OCI-LY1 (cell line): ENCODE data around the gene PPP2R2C.

ENCODE experiments used
- H2AFZ ChIP-seq: fragments of 200-600 bp; sonication (generic), shearing (Covaris generic); 2 replicates; pipeline ENCODE4 v1.6.0; 2014; ENCODE audit warnings: antibody characterized with exemption, mild to moderate bottlenecking, low read length
- H3F3A ChIP-seq: fragments of 200-600 bp; sonication (generic), shearing (Covaris generic); 2 replicates; pipeline ENCODE4 v1.6.0; 2014; ENCODE audit warnings: mild to moderate bottlenecking, antibody characterized with exemption, low read length, moderate library complexity; ENCODE audit not compliant: insufficient read depth
- H3K27ac ChIP-seq: fragments of 200-600 bp; sonication (generic); 2 replicates; pipeline ENCODE4 v1.5.1; 2014; ENCODE audit warnings: low read length, mixed run types, mild to moderate bottlenecking, low read depth; ENCODE audit not compliant: poor library complexity, severe bottlenecking
- H3K27me3 ChIP-seq: fragments of 200-600 bp; sonication (generic); 2 replicates; pipeline ENCODE4 v1.6.0; 2014; ENCODE audit warnings: antibody characterized with exemption, mild to moderate bottlenecking, low read length, moderate library complexity; ENCODE audit not compliant: insufficient read depth
- H3K36me3 ChIP-seq: fragments of 200-600 bp; sonication (generic); 2 replicates; pipeline ENCODE4 v1.6.1; 2014; ENCODE audit warnings: mild to moderate bottlenecking, antibody characterized with exemption, low read length, moderate library complexity, mixed read lengths; ENCODE audit not compliant: insufficient read depth
- H3K4me1 ChIP-seq: fragments of 200-600 bp; sonication (generic); 2 replicates; pipeline ENCODE4 v1.5.1; 2014; ENCODE audit warnings: mild to moderate bottlenecking, low read length, moderate library complexity; ENCODE audit not compliant: insufficient read depth, severe bottlenecking
- H3K4me2 ChIP-seq: fragments of 200-600 bp; sonication (generic), shearing (Covaris generic); 2 replicates; pipeline ENCODE4 v1.6.1; 2014; ENCODE audit warnings: low read length
- H3K4me3 ChIP-seq: fragments of 200-600 bp; sonication (generic); 2 replicates; pipeline ENCODE4 v1.5.1; 2014; ENCODE audit warnings: low read length, low read depth, mild to moderate bottlenecking, mixed read lengths; ENCODE audit not compliant: poor library complexity, severe bottlenecking
- H3K79me2 ChIP-seq: fragments of 200-600 bp; shearing (Covaris generic); 2 replicates; pipeline ENCODE4 v1.6.1; 2016; ENCODE audit warnings: mixed run types, low read length, mixed read lengths; ENCODE audit not compliant: insufficient read depth
- H3K9ac ChIP-seq: fragments of 200-600 bp; sonication (generic), shearing (Covaris generic); 2 replicates; pipeline ENCODE4 v1.6.1; 2014; ENCODE audit warnings: mild to moderate bottlenecking, low read length, mixed read lengths
- H3K9me2 ChIP-seq: fragments of 200-600 bp; sonication (generic), shearing (Covaris generic); 2 replicates; pipeline ENCODE4 v1.6.1; 2014; ENCODE audit warnings: low read depth, mild to moderate bottlenecking, low read length, mixed read lengths
- H3K9me3 ChIP-seq: fragments of 200-600 bp; shearing (Covaris generic); 2 replicates; pipeline ENCODE4 v1.6.1; 2014; ENCODE audit warnings: low read length, mixed read lengths
- H4K20me1 ChIP-seq: fragments of 200-600 bp; sonication (generic), shearing (Covaris generic); 2 replicates; pipeline ENCODE4 v1.6.0; 2016; ENCODE audit warnings: mild to moderate bottlenecking, low read length; ENCODE audit not compliant: insufficient read depth
- EZH2 ChIP-seq: fragments of 200-600 bp; sonication (generic), shearing (Covaris generic); IDR thresholded peaks from 2 replicates; pipeline ENCODE4 v1.8.0; 2017; ENCODE audit warnings: borderline replicate concordance, mixed run types, mild to moderate bottlenecking, antibody characterized with exemption, low read length, moderate library complexity, mixed read lengths
- TF ChIP-seq, protein P1 (sequence below): fragments of 200-600 bp; sonication (generic), shearing (Covaris generic); IDR thresholded peaks from 2 replicates; pipeline ENCODE4 v1.5.1; 2017; ENCODE audit warnings: mild to moderate bottlenecking, antibody characterized with exemption, low read length, moderate library complexity, mixed read lengths

Gene PPP2R2C

DNA sequence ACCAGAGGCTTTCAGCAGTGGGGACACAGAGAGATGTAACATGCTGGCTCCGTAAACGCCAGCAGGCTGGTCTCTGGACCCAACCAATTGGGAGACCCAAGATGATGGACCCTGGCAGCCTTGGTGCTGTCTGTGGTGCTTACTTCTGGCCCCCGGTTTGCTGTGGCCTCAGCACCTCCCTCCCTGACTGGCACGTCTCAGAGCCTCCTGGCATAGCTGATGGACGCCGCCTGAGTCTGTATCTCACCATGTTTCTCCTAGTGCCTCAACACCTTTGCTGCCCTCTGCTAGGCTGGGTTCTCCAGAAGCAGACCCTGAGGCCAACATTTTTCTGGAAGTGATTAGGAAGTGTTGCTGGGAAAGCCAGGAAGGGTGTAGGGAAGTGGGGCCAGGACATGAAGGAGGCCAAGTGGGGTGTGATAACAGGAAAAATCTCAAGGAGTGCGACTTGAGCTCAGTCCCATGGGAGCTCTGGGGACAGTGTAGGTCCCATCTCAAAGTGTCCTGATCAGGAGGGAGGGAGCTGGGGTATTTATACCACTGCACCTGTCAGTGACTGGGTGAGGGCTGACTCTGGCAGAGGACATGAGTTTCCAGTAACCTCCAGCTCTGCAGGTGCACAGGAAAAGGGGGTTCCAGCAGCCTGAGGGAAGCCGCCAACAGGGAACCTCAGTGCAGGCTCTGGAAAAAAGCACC lies 31.8 kb downstream of the PPP2R2C start:
- no peaks in the 10 kb centered on the region for H3K9me2 ChIP-seq
- H3K27ac ChIP-seq, result no peak overlapping the region
- no peak overlapping the region for H3K9ac ChIP-seq
- H3K4me2 ChIP-seq, result no peak overlapping the region
- no peaks in the 10 kb centered on the region for H3F3A ChIP-seq
- no peaks in the 10 kb centered on the region for H3K36me3 ChIP-seq
- no peak overlapping the region for H2AFZ ChIP-seq
- no peaks in the 10 kb centered on the region for H3K9me3 ChIP-seq
- no peaks in the 10 kb centered on the region for H3K4me1 ChIP-seq
- no peak for TF ChIP-seq EZH2
- TF ChIP-seq, protein P1, sequence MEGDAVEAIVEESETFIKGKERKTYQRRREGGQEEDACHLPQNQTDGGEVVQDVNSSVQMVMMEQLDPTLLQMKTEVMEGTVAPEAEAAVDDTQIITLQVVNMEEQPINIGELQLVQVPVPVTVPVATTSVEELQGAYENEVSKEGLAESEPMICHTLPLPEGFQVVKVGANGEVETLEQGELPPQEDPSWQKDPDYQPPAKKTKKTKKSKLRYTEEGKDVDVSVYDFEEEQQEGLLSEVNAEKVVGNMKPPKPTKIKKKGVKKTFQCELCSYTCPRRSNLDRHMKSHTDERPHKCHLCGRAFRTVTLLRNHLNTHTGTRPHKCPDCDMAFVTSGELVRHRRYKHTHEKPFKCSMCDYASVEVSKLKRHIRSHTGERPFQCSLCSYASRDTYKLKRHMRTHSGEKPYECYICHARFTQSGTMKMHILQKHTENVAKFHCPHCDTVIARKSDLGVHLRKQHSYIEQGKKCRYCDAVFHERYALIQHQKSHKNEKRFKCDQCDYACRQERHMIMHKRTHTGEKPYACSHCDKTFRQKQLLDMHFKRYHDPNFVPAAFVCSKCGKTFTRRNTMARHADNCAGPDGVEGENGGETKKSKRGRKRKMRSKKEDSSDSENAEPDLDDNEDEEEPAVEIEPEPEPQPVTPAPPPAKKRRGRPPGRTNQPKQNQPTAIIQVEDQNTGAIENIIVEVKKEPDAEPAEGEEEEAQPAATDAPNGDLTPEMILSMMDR, result no peak
- no peaks in the 10 kb centered on the region for H4K20me1 ChIP-seq
- H3K27me3 ChIP-seq, result no peaks in the 10 kb centered on the region
- H3K79me2 ChIP-seq, result no peaks in the 10 kb centered on the region
- no peak overlapping the region for H3K4me3 ChIP-seq

GRCh38 chr4:6439120-6439762 lies 33.2 kb downstream of the PPP2R2C start:
- Histone ChIP-seq H3K4me3 (no peak overlapping the region), H3K4me2 (no peak overlapping the region), H3K36me3 (no peaks in the 10 kb centered on the region), H3F3A (no peaks in the 10 kb centered on the region), H2AFZ (no peak overlapping the region), H3K4me1 (no peaks in the 10 kb centered on the region), H4K20me1 (no peaks in the 10 kb centered on the region), H3K27ac (no peak overlapping the region), H3K79me2 (no peaks in the 10 kb centered on the region), H3K9me3 (no peaks in the 10 kb centered on the region), H3K27me3 (no peaks in the 10 kb centered on the region), H3K9ac (no peak overlapping the region), H3K9me2 (no peaks in the 10 kb centered on the region)
- TF ChIP-seq, protein P1, result no peak
- no peak for TF ChIP-seq EZH2

DNA sequence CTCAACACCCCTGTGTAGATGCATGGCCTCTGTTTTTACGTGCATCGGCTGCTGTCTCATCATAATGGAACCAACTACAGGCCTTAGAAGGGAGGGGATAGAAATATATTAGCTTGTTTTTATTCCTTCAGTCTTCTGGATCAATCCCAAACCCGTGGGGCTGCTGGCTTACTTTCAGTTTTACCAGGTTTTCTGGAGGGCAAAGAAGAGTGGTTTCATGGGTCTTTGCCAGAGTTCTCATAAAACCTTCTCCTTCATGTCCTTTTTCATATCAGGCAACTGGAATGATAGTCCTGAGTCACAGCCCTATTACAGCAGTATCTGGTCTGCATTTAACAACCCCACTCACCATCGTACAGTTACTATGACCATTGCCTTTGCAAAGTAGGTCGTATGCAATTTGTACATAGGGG lies 34.6 kb downstream of the PPP2R2C start:
- no peaks in the 10 kb centered on the region for H3K4me1 ChIP-seq
- no peaks in the 10 kb centered on the region for H4K20me1 ChIP-seq
- no peak overlapping the region for H3K4me3 ChIP-seq
- H3K9ac ChIP-seq, result no peak overlapping the region
- no peaks in the 10 kb centered on the region for H3K79me2 ChIP-seq
- H3F3A ChIP-seq, result no peaks in the 10 kb centered on the region
- no peak overlapping the region for H2AFZ ChIP-seq
- H3K27me3 ChIP-seq, result no peaks in the 10 kb centered on the region
- no peaks in the 10 kb centered on the region for H3K36me3 ChIP-seq
- no peak for TF ChIP-seq EZH2
- TF ChIP-seq, protein P1, result no peak
- no peaks in the 10 kb centered on the region for H3K9me2 ChIP-seq
- no peaks in the 10 kb centered on the region for H3K9me3 ChIP-seq
- no peak overlapping the region for H3K4me2 ChIP-seq
- no peak overlapping the region for H3K27ac ChIP-seq
